Sigmoid colon (tissue), 7 donors: Measurements from ENCODE around the gene MPZL1. TPM values are rescaled to one million over a fixed set of nuclear protein-coding genes. Genes with fewer than 3 reads are reported as not detected.

Experiments
- DNase-seq: peaks from one replicate; pipeline ENCODE4 v3.0.0-alpha.2; 2019
- H3K27ac ChIP-seq, 4 donors: fragments of 200-600 bp; sonication (generic); one replicate each; pipeline ENCODE4 v1.5.1; 2016 to 2019; ENCODE audit warnings: mild to moderate bottlenecking in 1 of 4
- H3K27me3 ChIP-seq, 3 donors: fragments of 200-600 bp; sonication (generic); one replicate each; pipeline ENCODE4 v1.5.1; 2019; ENCODE audit warnings: mild to moderate bottlenecking in 1 of 3
- H3K36me3 ChIP-seq, 4 donors: fragments of 200-600 bp; sonication (generic); one replicate each; pipeline ENCODE4 v1.5.1; 2016 to 2019
- H3K4me1 ChIP-seq, 4 donors: fragments of 200-600 bp; sonication (generic); one replicate each; pipeline ENCODE4 v1.5.1; 2017 to 2019
- H3K4me3 ChIP-seq, 4 donors: fragments of 200-600 bp; sonication (generic); one replicate each; pipeline ENCODE4 v1.5.1; 2017 to 2019; ENCODE audit warnings: mild to moderate bottlenecking in 2 of 4, moderate library complexity in 1 of 4
- H3K9me3 ChIP-seq, 4 donors: fragments of 200-600 bp in 3 of 4; sonication (generic) in 3 of 4; one replicate each; pipeline versions ENCODE4 v1.5.1 to v1.6.1; 2013 to 2019
- EP300 ChIP-seq, 4 donors: sonication (generic); formaldehyde crosslinking; IDR thresholded peaks; one replicate each; pipeline ENCODE4 v1.6.1; 2017; ENCODE audit warnings: antibody characterized with exemption in 4 of 4
- POLR2A ChIP-seq, 2 donors: fragments of 450-650 bp; IDR thresholded peaks; one replicate each; pipeline ENCODE4 v1.6.1; 2016; ENCODE audit warnings: antibody characterized with exemption in 2 of 2, mild to moderate bottlenecking in 2 of 2, moderate library complexity in 2 of 2
- POLR2AphosphoS5 ChIP-seq, 4 donors: sonication (generic); formaldehyde crosslinking; IDR thresholded peaks; one replicate each; pipeline ENCODE4 v1.6.1; 2017; ENCODE audit warnings: antibody characterized with exemption in 4 of 4
- WGBS, 2 donors: extraction: QIAGEN DNeasy Blood & Tissue Kit; methylation state at CpG; one replicate each; pipeline ENCODE4 v1.1.7; 2013; 5-methylcytosine and 5-hydroxymethylcytosine counted together
- intact Hi-C: fragments of 100-400 bp; cut with DNase I; formaldehyde crosslinking; loops from one replicate; pipeline ENCODE4 v1.15.1; 2023
- polyA plus RNA-seq, 3 donors: library from polyadenylated mRNA; stranded (reverse); fragments of 200-250 nt; gene quantifications; one replicate each; pipeline ENCODE4 v1.2.3, GENCODE V29; 2013
- total RNA-seq, 4 donors: library from RNA; depleted of rRNA; stranded (reverse); fragments of >200 nt; gene quantifications; one replicate each; pipeline ENCODE4 v1.1.0, GENCODE V29; 2016
- TF ChIP-seq, protein P1 (sequence below), 4 experiments: fragments of 450-650 bp in 3 of 4; fragments of 200-600 bp in 1 of 4; IDR thresholded peaks; one replicate each; pipeline ENCODE4 v1.5.1; 2016 to 2019; ENCODE audit warnings: antibody characterized with exemption in 4 of 4, mild to moderate bottlenecking in 3 of 4, moderate library complexity in 2 of 4
- donor health status: healthy with polysubstance abuse.
- donor health status: Bipolar disorder and iron deficiency.
- donor health status: healthy.

The MPZL1 gene
- total and polyA plus RNA-seq, 7 donors, result 8.8 to 69.5 (median 52.4) TPM

DNA sequence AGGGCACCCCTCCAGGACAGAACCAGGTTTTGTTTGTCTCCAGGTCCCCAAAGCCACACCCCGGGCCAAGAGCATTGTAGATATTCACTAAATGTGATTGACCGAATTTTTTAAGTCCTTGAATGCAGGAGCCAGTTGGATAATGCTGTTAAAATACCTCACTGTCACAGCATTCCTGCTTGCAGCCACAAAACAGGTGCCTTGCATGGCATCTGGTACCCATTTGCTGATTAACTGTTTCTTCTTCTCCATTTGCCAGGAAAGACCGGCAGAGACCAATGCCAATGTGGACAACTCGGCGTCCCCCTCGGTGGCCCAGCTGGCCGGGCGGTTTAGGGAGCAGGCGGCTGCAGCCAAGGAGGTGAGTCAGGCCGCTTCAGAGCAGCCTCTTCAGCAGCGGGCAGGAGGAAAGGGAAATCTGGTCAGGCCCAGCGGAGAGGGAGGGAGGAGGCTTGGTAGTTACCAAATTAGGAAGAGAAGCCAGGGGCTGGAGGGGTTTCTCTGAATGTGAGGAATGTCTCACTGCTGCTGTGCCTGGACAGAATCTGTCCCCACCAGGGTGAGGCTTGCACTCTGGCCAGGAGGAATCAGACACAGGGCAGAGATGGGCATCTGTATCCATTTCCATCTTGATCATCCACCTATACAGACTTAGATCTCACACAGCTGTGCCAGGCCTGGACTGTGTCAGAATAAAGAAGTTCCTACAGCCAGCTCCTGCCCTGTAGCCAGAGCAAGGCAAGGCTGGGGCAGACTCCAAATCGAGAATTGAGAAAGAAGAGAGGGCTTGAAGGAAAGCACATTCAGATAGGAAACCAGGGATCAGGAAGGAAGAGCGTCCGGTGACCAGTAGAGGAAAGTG lies 37.9 kb upstream of the MPZL1 start:
- no peak overlapping the region for H3K4me3 ChIP-seq
- no peaks in the 10 kb centered on the region for H3K9me3 ChIP-seq
- intact Hi-C loops, result loop anchor here (2.0 to 10.0 kb wide), 2 partner anchors 31 to 229 kb away; no protein-coding TSS in a partner anchor
- no peaks in the 10 kb centered on the region for H3K27me3 ChIP-seq
- TF ChIP-seq EP300 (IDR thresholded peaks at IDR 0.05) (no peak), POLR2A (IDR thresholded peaks at IDR 0.05) (no peak), POLR2AphosphoS5 (IDR thresholded peaks at IDR 0.05) (peak in 3 of 4 donors; percentile 51 to 79 (median 73))
- TF ChIP-seq, protein P1, sequence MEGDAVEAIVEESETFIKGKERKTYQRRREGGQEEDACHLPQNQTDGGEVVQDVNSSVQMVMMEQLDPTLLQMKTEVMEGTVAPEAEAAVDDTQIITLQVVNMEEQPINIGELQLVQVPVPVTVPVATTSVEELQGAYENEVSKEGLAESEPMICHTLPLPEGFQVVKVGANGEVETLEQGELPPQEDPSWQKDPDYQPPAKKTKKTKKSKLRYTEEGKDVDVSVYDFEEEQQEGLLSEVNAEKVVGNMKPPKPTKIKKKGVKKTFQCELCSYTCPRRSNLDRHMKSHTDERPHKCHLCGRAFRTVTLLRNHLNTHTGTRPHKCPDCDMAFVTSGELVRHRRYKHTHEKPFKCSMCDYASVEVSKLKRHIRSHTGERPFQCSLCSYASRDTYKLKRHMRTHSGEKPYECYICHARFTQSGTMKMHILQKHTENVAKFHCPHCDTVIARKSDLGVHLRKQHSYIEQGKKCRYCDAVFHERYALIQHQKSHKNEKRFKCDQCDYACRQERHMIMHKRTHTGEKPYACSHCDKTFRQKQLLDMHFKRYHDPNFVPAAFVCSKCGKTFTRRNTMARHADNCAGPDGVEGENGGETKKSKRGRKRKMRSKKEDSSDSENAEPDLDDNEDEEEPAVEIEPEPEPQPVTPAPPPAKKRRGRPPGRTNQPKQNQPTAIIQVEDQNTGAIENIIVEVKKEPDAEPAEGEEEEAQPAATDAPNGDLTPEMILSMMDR (IDR thresholded peaks at IDR 0.05), result no peak
- 83 to 85% methylated on average over 15 of the region's 15 CpGs for WGBS, 2 donors
- peaks cover 0 to 61% (median 57%) of the 10 kb centered on the region in 4 donors for H3K4me1 ChIP-seq
- H3K27ac ChIP-seq, result peak overlapping the region; percentile 71 to 83 (median 78)
- DNase-seq, result peak; percentile 80
- H3K36me3 ChIP-seq, result no peaks in the 10 kb centered on the region

DNA sequence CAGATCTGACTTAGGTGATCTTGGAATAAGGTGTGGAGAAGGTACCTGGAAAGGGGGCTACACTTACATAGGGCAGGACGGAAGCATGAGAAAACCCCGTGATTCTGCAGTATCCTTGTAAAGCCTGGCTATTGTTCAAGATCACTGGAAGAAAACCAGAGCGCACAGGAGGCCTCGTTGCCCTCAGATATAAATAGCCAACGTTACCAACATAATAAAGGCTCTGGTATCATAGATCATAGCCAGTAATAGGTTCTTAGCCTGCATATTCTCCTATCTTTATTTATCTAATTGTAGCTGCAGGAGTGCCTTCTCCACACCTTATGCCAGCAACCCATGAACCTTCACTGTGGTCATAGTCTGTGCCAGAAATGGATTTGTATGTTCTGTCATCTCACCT lies 35.9 kb upstream of the MPZL1 start:
- intact Hi-C loops, result loop anchor here (1.0 to 10.0 kb wide), 5 partner anchors 29 to 231 kb away; partner anchors contain the start of gene RCSD1
- Histone ChIP-seq H3K27me3 (no peaks in the 10 kb centered on the region), H3K4me1 (peaks cover 0 to 60% (median 55%) of the 10 kb centered on the region in 4 donors), H3K27ac (peak overlapping the region; percentile 71 to 83 (median 78)), H3K4me3 (no peak overlapping the region), H3K9me3 (no peaks in the 10 kb centered on the region), H3K36me3 (no peaks in the 10 kb centered on the region)
- WGBS, 2 donors, result 47 to 72% methylated on average over 5 of the region's 5 CpGs
- TF ChIP-seq POLR2A (IDR thresholded peaks at IDR 0.05) (no peak), EP300 (IDR thresholded peaks at IDR 0.05) (no peak), POLR2AphosphoS5 (IDR thresholded peaks at IDR 0.05) (peak in 3 of 4 donors; percentile 40 to 67 (median 58))
- TF ChIP-seq, protein P1 (IDR thresholded peaks at IDR 0.05), result no peak
- no peak for DNase-seq

DNA sequence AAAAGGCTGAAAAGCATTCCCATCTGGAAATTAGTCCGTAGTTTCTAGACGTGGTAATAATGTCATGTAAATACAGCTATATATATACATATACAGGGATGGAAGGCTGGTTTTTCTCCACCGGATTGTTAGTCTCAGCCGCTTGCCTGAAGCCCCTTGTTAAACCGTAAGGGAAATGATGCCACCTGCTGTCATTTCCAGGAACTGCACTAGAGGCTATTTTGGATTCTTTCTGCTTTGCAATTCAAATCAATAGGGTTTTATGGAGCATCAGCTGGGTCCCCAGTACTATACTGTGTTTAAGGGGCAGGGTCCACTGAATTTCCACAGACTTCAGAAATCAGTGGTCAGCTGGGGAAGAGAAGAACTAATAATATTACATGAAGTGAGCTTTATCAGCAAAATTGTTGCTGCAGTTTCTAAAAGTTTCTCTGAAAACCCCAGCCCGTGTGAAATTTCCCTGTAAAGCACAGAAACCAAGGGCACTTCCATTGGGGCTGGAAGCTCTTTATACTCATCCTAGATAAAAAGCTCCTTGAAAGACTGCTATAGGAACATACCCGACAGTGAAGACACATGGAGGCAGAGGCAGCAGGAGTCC lies 33.8 kb upstream of the MPZL1 start:
- Histone ChIP-seq H3K4me3 (no peak overlapping the region), H3K27ac (no peak overlapping the region), H3K36me3 (no peaks in the 10 kb centered on the region), H3K9me3 (no peaks in the 10 kb centered on the region), H3K27me3 (no peaks in the 10 kb centered on the region), H3K4me1 (peaks cover 0 to 47% (median 43%) of the 10 kb centered on the region in 4 donors)
- peak; percentile 83 for DNase-seq
- 22 to 26% methylated on average over 7 of the region's 7 CpGs for WGBS, 2 donors
- TF ChIP-seq, protein P1 (IDR thresholded peaks at IDR 0.05), result peak; percentile 62 to 95 (median 92)
- TF ChIP-seq POLR2A (IDR thresholded peaks at IDR 0.05), result no peak
- no peak for TF ChIP-seq EP300 (IDR thresholded peaks at IDR 0.05)
- intact Hi-C loops, result loop anchor here (2.0 to 10.0 kb wide), 3 partner anchors 57 to 233 kb away; partner anchors contain the start of gene RCSD1

DNA sequence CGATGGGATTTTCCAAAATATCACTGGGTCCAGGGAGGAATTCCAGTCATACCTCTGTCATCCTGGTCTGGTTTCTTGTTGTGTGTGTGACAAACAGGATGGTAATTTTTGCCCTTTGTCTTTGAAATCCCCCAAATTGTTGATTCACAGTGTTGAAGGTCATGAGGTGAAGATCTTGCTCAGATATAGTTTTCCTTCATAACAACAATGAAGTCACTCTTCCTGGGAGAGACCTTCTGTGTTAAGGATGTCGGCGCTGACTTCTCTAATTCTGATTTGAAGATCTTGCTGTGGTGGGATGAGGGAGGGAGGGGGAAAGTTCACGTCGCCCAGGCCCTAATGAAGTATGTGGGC lies 32.2 kb upstream of the MPZL1 start:
- no peak for DNase-seq
- Histone ChIP-seq H3K27ac (no peak overlapping the region), H3K27me3 (no peaks in the 10 kb centered on the region), H3K4me1 (peaks cover 0 to 31% (median 28%) of the 10 kb centered on the region in 4 donors), H3K9me3 (no peaks in the 10 kb centered on the region), H3K36me3 (no peaks in the 10 kb centered on the region), H3K4me3 (no peak overlapping the region)
- TF ChIP-seq POLR2AphosphoS5 (IDR thresholded peaks at IDR 0.05), result no peak
- no peak for TF ChIP-seq POLR2A (IDR thresholded peaks at IDR 0.05)
- TF ChIP-seq, protein P1 (IDR thresholded peaks at IDR 0.05), result no peak
- TF ChIP-seq EP300 (IDR thresholded peaks at IDR 0.05), result no peak
- WGBS, 2 donors, result 90 to 91% methylated on average over 5 of the region's 5 CpGs
- intact Hi-C loops, result loop anchor here (1.0 to 10.0 kb wide), 3 partner anchors 89 to 235 kb away; no protein-coding TSS in a partner anchor
